Right lobe of liver (tissue), 4 donors: ENCODE results near the gene LZTFL1.

ENCODE experiments used
- CTCF ChIP-seq, 4 donors: fragments of 200-600 bp in 3 of 4; fragments of 450-650 bp in 1 of 4; IDR thresholded peaks; one replicate each; pipeline versions ENCODE4 v1.5.1 to v1.8.0; 2016 to 2022; ENCODE audit warnings: antibody characterized with exemption in 4 of 4, mild to moderate bottlenecking in 2 of 4
- POLR2A ChIP-seq: fragments of 450-650 bp; IDR thresholded peaks from one replicate; pipeline ENCODE4 v1.6.1; 2017; ENCODE audit warnings: antibody characterized with exemption, mild to moderate bottlenecking
- donor health status: DM: no; HTN: no; CAD: no.
- donor health status: DM: no; HTN: no; CAD: no.
- donor health status: DM: no; HTN: yes; CAD: no.

GRCh38 chr3:45789235-45789812 lies 52.6 kb downstream of the LZTFL1 start:
- TF ChIP-seq CTCF (IDR thresholded peaks at IDR 0.05), result no peak
- TF ChIP-seq POLR2A, result no peak
